ENCODE results near the gene FRAS1. TPM values are rescaled to one million over a fixed set of nuclear protein-coding genes. Genes with fewer than 3 reads are reported as not detected.

Gene FRAS1
- total and polyA plus RNA-seq, 9 of the 15 experiments (the other 6 are each of a cell fraction or from before 2014, with no cell fraction given) = under 0.01 to 0.11 (median 0.04) TPM; not detected in 2

DNA sequence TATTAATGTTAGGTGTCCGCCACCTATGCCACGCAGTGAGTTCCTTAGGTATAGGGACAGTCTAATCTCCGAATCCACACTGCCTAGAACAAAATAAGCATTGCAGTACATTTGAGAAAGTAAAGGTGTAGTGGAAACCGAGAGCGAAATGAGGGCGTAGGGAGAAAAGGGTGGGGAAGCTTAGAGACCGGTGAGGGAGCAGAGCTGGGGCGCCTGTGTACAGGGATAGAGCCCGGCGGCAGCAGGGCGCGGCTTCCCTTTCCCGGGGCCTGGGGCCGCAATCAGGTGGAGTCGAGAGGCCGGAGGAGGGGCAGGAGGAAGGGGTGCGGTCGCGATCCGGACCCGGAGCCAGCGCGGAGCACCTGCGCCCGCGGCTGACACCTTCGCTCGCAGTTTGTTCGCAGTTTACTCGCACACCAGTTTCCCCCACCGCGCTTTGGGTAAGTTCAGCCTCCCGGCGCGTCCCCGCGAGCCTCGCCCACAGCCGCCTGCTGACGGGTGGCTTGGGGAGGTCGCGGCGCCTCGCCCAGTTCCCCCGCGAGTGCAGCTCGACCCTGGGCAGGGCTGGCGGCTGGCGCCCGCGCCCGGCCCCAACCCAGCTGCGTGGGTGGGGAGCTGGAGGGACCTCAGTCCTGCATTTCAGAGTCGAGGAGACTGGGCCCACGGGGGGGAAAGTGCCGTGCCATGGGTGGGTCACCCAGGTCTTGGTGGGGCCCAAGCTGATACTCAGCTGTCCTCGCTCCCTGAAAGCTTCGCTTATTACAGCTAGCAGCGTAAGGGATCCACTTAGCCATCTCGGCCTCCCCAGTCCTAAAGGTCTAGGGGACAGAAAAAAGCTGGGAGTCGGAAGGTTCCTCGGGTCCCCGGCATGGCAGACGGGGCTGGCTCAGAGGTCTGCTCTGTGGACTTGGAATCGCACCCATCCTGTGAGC is 494.6 kb downstream of the FRAS1 start, which contains the start of gene ANXA3 (continued):
- TF ChIP-seq CBX2 (IDR thresholded peaks at IDR 0.05; ENCODE audit: insufficient read depth, low read length, poor library complexity, severe bottlenecking) (no peak), CC2D1A (IDR thresholded peaks at IDR 0.05) (no peak), HNRNPLL (IDR thresholded peaks at IDR 0.05; ENCODE audit: low read depth, low read length, poor library complexity, severe bottlenecking) (peak; percentile 23), PYGO2 (tag; IDR thresholded peaks at IDR 0.05) (no peak), ZNF324 (CRISPR knock-in tag; IDR thresholded peaks at IDR 0.05) (no peak), ZC3H4 (CRISPR knock-in tag; IDR thresholded peaks at IDR 0.05; ENCODE audit: borderline replicate concordance) (no peak), NRF1 (conservative IDR thresholded peaks at IDR 0.05 in 1 of 2, IDR thresholded peaks at IDR 0.05 in 1 of 2) (peak; percentile 45 to 59; a peak in 2 of 4 replicates), ZNF41 (CRISPR knock-in tag; conservative IDR thresholded peaks at IDR 0.05) (no peak), E4F1 (CRISPR knock-in tag; IDR thresholded peaks at IDR 0.05; ENCODE audit: borderline replicate concordance) (no peak), POLR3A (IDR thresholded peaks at IDR 0.05; ENCODE audit: borderline replicate concordance, extremely low read depth, insufficient read depth, insufficient read length) (no peak), SOX6 (IDR thresholded peaks at IDR 0.05) (0 out of 2 replicates have a peak, but pooled peaks have one; percentile 15), E2F5 (CRISPR knock-in tag; IDR thresholded peaks at IDR 0.05) (no peak), ZNF217 (CRISPR knock-in tag; IDR thresholded peaks at IDR 0.05) (no peak), POLR2A (conservative IDR thresholded peaks at IDR 0.05) (no peak), KLF13 (tag; IDR thresholded peaks at IDR 0.05; ENCODE audit: borderline replicate concordance, low read depth) (no peak), PTBP1 (IDR thresholded peaks at IDR 0.05; ENCODE audit: low read depth, low read length) (no peak), ILK (tag; IDR thresholded peaks at IDR 0.05; ENCODE audit: borderline replicate concordance, low read depth) (no peak), ZFPM2 (CRISPR knock-in tag; IDR thresholded peaks at IDR 0.05) (no peak), ERF (CRISPR knock-in tag; IDR thresholded peaks at IDR 0.05) (no peak)
- TF ChIP-seq, protein P1, sequence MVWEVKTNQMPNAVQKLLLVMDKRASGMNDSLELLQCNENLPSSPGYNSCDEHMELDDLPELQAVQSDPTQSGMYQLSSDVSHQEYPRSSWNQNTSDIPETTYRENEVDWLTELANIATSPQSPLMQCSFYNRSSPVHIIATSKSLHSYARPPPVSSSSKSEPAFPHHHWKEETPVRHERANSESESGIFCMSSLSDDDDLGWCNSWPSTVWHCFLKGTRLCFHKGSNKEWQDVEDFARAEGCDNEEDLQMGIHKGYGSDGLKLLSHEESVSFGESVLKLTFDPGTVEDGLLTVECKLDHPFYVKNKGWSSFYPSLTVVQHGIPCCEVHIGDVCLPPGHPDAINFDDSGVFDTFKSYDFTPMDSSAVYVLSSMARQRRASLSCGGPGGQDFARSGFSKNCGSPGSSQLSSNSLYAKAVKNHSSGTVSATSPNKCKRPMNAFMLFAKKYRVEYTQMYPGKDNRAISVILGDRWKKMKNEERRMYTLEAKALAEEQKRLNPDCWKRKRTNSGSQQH (CRISPR knock-in tag; IDR thresholded peaks at IDR 0.05) = no peak
- TF ChIP-seq, protein P2, sequence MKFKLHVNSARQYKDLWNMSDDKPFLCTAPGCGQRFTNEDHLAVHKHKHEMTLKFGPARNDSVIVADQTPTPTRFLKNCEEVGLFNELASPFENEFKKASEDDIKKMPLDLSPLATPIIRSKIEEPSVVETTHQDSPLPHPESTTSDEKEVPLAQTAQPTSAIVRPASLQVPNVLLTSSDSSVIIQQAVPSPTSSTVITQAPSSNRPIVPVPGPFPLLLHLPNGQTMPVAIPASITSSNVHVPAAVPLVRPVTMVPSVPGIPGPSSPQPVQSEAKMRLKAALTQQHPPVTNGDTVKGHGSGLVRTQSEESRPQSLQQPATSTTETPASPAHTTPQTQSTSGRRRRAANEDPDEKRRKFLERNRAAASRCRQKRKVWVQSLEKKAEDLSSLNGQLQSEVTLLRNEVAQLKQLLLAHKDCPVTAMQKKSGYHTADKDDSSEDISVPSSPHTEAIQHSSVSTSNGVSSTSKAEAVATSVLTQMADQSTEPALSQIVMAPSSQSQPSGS (CRISPR knock-in tag; IDR thresholded peaks at IDR 0.05) = no peak
